PC-3 (cell line): Measurements from ENCODE around the gene PDP2.

Source experiments
- EZH2phosphoT487 ChIP-seq: fragments of 300-600 bp; sonication (generic); IDR thresholded peaks from 2 replicates; pipeline ENCODE4 v1.6.1; 2018; ENCODE audit warnings: mild to moderate bottlenecking, antibody characterized with exemption, low read length, borderline replicate concordance
- TF ChIP-seq, protein P1 (sequence below): fragments of 300-600 bp; sonication (generic); conservative IDR thresholded peaks from 2 replicates; pipeline ENCODE4 v1.5.1; 2017; ENCODE audit warnings: antibody characterized with exemption, low read depth, mild to moderate bottlenecking, low read length

- TF ChIP-seq, protein P1, sequence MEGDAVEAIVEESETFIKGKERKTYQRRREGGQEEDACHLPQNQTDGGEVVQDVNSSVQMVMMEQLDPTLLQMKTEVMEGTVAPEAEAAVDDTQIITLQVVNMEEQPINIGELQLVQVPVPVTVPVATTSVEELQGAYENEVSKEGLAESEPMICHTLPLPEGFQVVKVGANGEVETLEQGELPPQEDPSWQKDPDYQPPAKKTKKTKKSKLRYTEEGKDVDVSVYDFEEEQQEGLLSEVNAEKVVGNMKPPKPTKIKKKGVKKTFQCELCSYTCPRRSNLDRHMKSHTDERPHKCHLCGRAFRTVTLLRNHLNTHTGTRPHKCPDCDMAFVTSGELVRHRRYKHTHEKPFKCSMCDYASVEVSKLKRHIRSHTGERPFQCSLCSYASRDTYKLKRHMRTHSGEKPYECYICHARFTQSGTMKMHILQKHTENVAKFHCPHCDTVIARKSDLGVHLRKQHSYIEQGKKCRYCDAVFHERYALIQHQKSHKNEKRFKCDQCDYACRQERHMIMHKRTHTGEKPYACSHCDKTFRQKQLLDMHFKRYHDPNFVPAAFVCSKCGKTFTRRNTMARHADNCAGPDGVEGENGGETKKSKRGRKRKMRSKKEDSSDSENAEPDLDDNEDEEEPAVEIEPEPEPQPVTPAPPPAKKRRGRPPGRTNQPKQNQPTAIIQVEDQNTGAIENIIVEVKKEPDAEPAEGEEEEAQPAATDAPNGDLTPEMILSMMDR, result no peak
- TF ChIP-seq EZH2phosphoT487, result no peak
Measured at GRCh38 chr16:66916518-66916917, 36.2 kb downstream of the PDP2 start.
